Activated naive CD4-positive, alpha-beta T cell treated with anti-CD3 and anti-CD28 coated beads for 36 hours (primary cell): ENCODE results near the gene SLC44A4. TPM values are rescaled to one million over a fixed set of nuclear protein-coding genes. Genes with fewer than 3 reads are reported as not detected.
"Not testable (repeated sequence)": the region's sequence is repeated elsewhere in the genome, so short reads cannot be mapped to it uniquely, and the experiment has no call there.

ENCODE experiments used
- CTCF ChIA-PET: fragments of 350-600 bp; sonication (Branson Sonifier 250); formaldehyde crosslinking; loops from one replicate; lab custom pipeline; 2021; ENCODE audit warnings: antibody characterized with exemption; lab: Charles Lee
- DNase-seq: peaks from one replicate; pipeline ENCODE4 v3.0.0-alpha.2; 2020
- H3K27ac Mint-ChIP-seq: one replicate; pipeline ENCODE4 v1.8.0; 2021; ENCODE audit warnings: mild to moderate bottlenecking, mixed read lengths
- H3K27me3 Mint-ChIP-seq: one replicate; pipeline ENCODE4 v1.8.0; 2021; ENCODE audit warnings: low read depth, mixed read lengths
- H3K36me3 Mint-ChIP-seq: one replicate; pipeline ENCODE4 v1.8.0; 2021; ENCODE audit warnings: low read depth, mixed read lengths
- H3K4me1 Mint-ChIP-seq: one replicate; pipeline ENCODE4 v1.8.0; 2021; ENCODE audit warnings: low read depth, mixed read lengths
- H3K4me3 Mint-ChIP-seq: one replicate; pipeline ENCODE4 v1.8.0; 2021; ENCODE audit warnings: mild to moderate bottlenecking, moderate library complexity, mixed read lengths
- H3K9me3 Mint-ChIP-seq: one replicate; pipeline ENCODE4 v1.8.0; 2021; ENCODE audit warnings: mixed read lengths
- intact Hi-C: fragments of 100-400 bp; cut with micrococcal nuclease; formaldehyde crosslinking; loops from one replicate; pipeline ENCODE4 v1.15.1; 2023
- total RNA-seq, 2 experiments: library from RNA; stranded (reverse); gene quantifications; one replicate each; pipeline ENCODE4 v1.2.3, GENCODE V29; 2021

SLC44A4 gene
- total RNA-seq, 2 experiments from 2014 or later: 0.10 TPM; not detected in 1

DNA sequence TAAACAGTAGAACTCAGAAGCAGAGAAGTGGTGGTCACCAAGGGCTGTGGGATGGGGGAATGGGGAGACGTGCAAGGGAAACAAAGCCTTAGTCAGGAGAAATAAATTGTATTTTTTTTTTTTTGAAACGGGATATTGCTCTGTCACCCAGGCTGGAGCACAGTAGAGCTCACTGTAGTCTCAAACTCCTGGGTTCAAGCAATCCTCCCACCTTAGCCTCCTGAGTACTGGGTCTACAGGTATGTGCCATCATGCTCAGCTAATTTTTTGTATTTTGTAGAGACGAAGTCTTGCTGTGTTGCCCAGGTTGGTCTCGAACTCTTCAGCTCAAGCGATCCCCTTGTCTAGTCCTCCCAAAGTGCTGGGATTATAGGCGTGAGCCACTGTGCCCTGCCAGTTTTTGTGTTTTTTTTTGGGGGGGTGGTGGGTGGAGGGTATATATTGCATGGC lies 47.9 kb downstream of the SLC44A4 start:
- peak overlapping the region; percentile 94 for H3K27ac Mint-ChIP-seq
- no peaks in the 10 kb centered on the region for H3K9me3 Mint-ChIP-seq
- DNase-seq: no peak
- no peaks in the 10 kb centered on the region for H3K27me3 Mint-ChIP-seq
- intact Hi-C loops: loop anchor here (1.0 to 10.0 kb wide), 6 partner anchors 36 to 1014 kb away; partner anchors contain the start of genes DDAH2, LY6G5C, NELFE and PSMB8
- CTCF ChIA-PET: interaction anchor here (0.6 to 2.5 kb wide), 14 partner anchors 8 to 178 kb away, joined by 3 to 14 read pairs (median 6); partner anchors contain the start of genes BAG6, LSM2, LY6G5C and NEU1
- H3K36me3 Mint-ChIP-seq: peaks cover 25% of the 10 kb centered on the region
- peak overlapping the region; percentile 97 for H3K4me3 Mint-ChIP-seq
- peaks cover 30% of the 10 kb centered on the region for H3K4me1 Mint-ChIP-seq

DNA sequence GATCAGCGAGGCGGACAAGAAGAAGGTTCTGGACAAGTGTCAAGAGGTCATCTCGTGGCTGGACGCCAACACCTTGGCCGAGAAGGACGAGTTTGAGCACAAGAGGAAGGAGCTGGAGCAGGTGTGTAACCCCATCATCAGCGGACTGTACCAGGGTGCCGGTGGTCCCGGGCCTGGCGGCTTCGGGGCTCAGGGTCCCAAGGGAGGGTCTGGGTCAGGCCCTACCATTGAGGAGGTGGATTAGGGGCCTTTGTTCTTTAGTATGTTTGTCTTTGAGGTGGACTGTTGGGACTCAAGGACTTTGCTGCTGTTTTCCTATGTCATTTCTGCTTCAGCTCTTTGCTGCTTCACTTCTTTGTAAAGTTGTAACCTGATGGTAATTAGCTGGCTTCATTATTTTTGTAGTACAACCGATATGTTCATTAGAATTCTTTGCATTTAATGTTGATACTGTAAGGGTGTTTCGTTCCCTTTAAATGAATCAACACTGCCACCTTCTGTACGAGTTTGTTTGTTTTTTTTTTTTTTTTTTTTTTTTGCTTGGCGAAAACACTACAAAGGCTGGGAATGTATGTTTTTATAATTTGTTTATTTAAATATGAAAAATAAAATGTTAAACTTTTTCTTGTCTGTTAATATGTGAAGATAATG lies 49.0 kb downstream of the SLC44A4 start:
- DNase-seq: no peak

GRCh38 chr6:31827286-31828079 lies 51.3 kb downstream of the SLC44A4 start, which contains the start of gene HSPA1B:
HSPA1B (plus strand) TSS chr6:31827738; CDS start chr6:31827951, 213 bp downstream.
- Mint-ChIP-seq H3K36me3 (peaks cover 13% of the 10 kb centered on the region), H3K27ac (peak within 1 kb of the TSS; percentile 97), H3K27me3 (no peaks in the 10 kb centered on the region), H3K9me3 (no peaks in the 10 kb centered on the region), H3K4me1 (peaks cover 46% of the 10 kb centered on the region), H3K4me3 (peak within 1 kb of the TSS; percentile 85)
- intact Hi-C loops: loop anchor here (1.0 to 10.0 kb wide), 7 partner anchors 15 to 1147 kb away; partner anchors contain the start of genes ATP6V1G2, GPANK1, LTA and NFKBIL1
- CTCF ChIA-PET: interaction anchor here (0.7 to 1.4 kb wide), 6 partner anchors 10 to 169 kb away, joined by 3 to 4 read pairs (median 4); partner anchors contain the start of genes LSM2, LY6G5C and VARS1
- DNase-seq: peak; percentile 98

More for the DNA sequence above, 49.0 kb downstream of the SLC44A4 start:
- peaks cover 39% of the 10 kb centered on the region for H3K4me1 Mint-ChIP-seq
- peaks cover 15% of the 10 kb centered on the region for H3K36me3 Mint-ChIP-seq
- CTCF ChIA-PET: interaction anchor here (0.5 to 2.5 kb wide), 12 partner anchors 9 to 237 kb away, joined by 3 to 14 read pairs (median 4); partner anchors contain the start of genes ABHD16A, LSM2 and NCR3
- no peaks in the 10 kb centered on the region for H3K9me3 Mint-ChIP-seq
- intact Hi-C loops: loop anchor here (1.0 to 10.0 kb wide), 7 partner anchors 34 to 1145 kb away; partner anchors contain the start of genes DDAH2, LY6G5C, NELFE and PSMB8
- H3K27ac Mint-ChIP-seq: peak overlapping the region; percentile 94
- H3K27me3 Mint-ChIP-seq: no peaks in the 10 kb centered on the region
- peak overlapping the region; percentile 97 for H3K4me3 Mint-ChIP-seq

DNA sequence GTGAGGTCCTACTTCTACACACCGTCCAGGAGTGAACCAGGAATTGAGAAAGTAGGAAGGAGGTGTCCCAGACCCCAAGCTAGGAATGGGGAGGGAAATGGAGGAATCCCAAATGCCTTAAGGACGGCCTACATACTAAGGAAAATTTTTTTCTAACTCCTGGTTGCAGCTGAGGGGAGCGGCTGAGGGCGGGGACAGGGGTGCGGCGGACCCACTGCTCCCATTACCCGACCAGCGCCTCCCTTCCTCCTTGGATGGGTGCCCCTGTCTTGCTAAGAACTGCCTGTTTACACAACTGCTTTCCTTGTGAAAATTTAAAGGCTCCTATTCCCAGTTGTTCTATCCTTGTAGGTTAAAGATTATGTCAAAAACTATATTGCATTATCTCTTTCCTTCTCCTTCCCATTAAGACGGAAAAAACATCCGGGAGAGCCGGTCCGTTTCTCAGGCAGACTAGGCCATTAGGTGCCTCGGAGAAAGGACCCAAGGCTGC lies 52.0 kb downstream of the SLC44A4 start:
- peak; percentile 56 for DNase-seq
- H3K4me3 Mint-ChIP-seq: peak overlapping the region; percentile 85
- H3K9me3 Mint-ChIP-seq: no peaks in the 10 kb centered on the region
- no peaks in the 10 kb centered on the region for H3K27me3 Mint-ChIP-seq
- peaks cover 49% of the 10 kb centered on the region for H3K4me1 Mint-ChIP-seq
- intact Hi-C loops: loop anchor here (1.0 to 10.0 kb wide), 7 partner anchors 14 to 1148 kb away; partner anchors contain the start of genes ATP6V1G2, GPANK1, LTA and NFKBIL1
- peak overlapping the region; percentile 97 for H3K27ac Mint-ChIP-seq
- CTCF ChIA-PET: interaction anchor here (0.7 to 1.4 kb wide), 7 partner anchors 9 to 169 kb away, joined by 3 to 4 read pairs (median 4); partner anchors contain the start of genes EHMT2, LSM2, LY6G5C and VARS1
- peaks cover 13% of the 10 kb centered on the region for H3K36me3 Mint-ChIP-seq

DNA sequence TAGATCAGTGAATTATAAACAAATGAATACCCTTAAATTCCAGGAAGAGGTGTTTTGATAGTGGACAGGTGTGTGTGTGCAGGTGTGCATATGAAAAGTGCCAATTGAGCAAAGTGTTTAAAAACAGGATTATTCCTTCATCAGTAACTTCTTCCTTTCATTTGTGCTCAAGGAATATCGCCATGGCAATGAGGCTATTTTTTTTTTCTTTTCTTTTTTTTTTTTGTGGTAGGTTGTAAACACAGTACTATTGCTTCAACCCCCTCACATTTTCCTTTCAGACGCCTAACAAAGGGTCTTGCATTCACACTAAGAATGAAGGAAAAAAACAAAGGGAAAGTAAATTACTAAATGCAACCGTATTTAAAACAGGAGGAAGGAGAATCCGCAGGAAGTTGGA lies 53.2 kb downstream of the SLC44A4 start:
- no peaks in the 10 kb centered on the region for H3K9me3 Mint-ChIP-seq
- peak overlapping the region; percentile 97 for H3K27ac Mint-ChIP-seq
- no peak for DNase-seq
- H3K4me3 Mint-ChIP-seq: peak overlapping the region; percentile 85
- peaks cover 46% of the 10 kb centered on the region for H3K4me1 Mint-ChIP-seq
- CTCF ChIA-PET: no interaction called here
- intact Hi-C loops: loop anchor here (10.0 kb wide), 1 partner anchor 1149 kb away; no protein-coding TSS in a partner anchor
- H3K27me3 Mint-ChIP-seq: no peaks in the 10 kb centered on the region
- peaks cover 7% of the 10 kb centered on the region for H3K36me3 Mint-ChIP-seq

GRCh38 chr6:31823592-31824196 lies 55.1 kb downstream of the SLC44A4 start:
- peaks cover 52% of the 10 kb centered on the region for H3K4me1 Mint-ChIP-seq
- H3K27ac Mint-ChIP-seq: peak overlapping the region; percentile 36
- not testable (repeated sequence) for H3K9me3 Mint-ChIP-seq, DNase-seq, H3K4me3 Mint-ChIP-seq, H3K36me3 Mint-ChIP-seq, H3K27me3 Mint-ChIP-seq
- CTCF ChIA-PET: interaction anchor here (0.6 to 1.1 kb wide), 2 partner anchors 19 to 215 kb away, joined by 4 to 5 read pairs; no protein-coding TSS in a partner anchor
- intact Hi-C loops: loop anchor here (2.0 to 10.0 kb wide), 3 partner anchors 27 to 1151 kb away; partner anchors contain the start of gene MICB

DNA sequence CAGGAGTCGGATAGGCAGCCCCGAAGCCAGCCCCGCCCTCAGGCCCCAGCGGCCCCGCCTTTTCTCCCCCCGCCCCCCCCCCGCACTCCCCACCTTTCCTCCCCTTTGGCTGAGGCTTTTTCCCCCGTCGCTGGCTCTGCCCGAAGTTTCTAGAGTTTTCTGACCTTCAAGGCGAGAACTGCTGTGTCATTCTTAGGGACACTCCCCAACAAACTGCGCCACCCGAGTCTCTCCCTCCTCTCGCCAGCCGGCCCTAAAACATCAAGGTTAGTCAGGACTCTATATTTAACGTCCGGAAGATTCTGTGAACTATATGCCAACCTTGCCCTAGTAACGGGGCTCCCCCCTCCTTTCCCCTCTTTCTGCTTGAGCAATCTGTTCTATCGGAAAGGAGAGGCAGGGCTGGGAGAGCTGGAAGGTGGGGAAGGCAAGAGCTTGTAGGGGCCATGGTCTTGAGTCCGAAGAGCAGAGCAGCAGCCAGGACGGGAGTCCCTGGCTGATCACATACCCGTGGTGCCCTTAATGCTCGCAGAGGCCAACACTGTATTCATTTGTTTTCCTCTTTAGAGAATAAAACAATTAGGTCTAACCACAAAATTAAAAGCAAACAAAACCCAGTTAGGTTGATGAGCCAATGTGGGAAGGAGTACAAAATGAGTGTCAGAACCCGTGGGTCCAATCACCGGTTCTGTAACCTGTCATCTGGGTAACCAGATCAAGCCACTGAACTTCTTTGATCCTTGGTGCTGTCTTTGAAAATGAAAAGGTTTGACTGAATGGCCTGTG lies 56.6 kb downstream of the SLC44A4 start:
- peak; percentile 83 for DNase-seq
- peaks cover 66% of the 10 kb centered on the region for H3K4me1 Mint-ChIP-seq
- intact Hi-C loops: loop anchor here (2.0 to 10.0 kb wide), 3 partner anchors 25 to 1153 kb away; partner anchors contain the start of gene MICB
- no peaks in the 10 kb centered on the region for H3K9me3 Mint-ChIP-seq
- peak overlapping the region; percentile 78 for H3K4me3 Mint-ChIP-seq
- no peaks in the 10 kb centered on the region for H3K36me3 Mint-ChIP-seq
- H3K27me3 Mint-ChIP-seq: no peaks in the 10 kb centered on the region
- CTCF ChIA-PET: interaction anchor here (0.7 to 1.1 kb wide), 2 partner anchors 16 to 18 kb away, joined by 3 to 4 read pairs; partner anchors contain the start of gene LSM2
- peak overlapping the region; percentile 92 for H3K27ac Mint-ChIP-seq

DNA sequence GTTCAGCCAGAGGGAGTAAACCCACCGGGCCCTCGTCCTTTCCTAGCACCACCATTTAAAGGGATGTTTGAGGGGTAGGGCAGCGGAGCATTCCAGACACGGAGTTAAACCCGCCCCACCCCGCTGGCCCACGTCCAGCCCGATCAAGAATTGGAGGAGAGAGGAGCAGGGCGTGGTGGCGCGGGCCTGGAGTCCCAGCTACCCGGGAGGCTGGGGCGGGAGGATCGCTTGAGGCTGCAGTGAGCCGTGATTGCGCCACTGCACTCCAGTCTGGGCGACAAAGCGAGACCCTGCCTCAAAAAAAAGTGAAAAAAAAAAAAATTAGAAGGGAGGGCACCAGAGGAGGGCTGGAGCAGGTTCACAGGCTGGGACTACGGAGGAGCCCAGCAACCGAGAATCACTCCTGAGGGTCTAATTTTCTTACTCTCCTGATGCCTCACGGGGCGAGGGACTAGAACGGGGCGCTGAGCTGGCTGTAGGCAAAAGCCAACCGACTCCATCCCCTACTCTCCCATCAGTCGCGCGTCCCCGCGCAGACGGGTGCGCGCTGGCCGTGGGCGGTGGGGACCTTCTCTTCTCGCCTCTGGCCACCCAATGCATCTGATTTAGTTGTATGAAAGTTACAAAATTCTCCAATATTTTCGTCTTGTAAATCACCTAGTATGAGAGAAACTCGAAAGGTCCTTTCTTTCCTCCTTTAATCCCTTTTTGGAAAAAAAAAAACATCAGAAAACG lies 57.3 kb downstream of the SLC44A4 start:
- Mint-ChIP-seq H3K4me1 (peaks cover 59% of the 10 kb centered on the region), H3K27ac (peak overlapping the region; percentile 92), H3K9me3 (no peaks in the 10 kb centered on the region), H3K4me3 (peak overlapping the region; percentile 78), H3K27me3 (no peaks in the 10 kb centered on the region), H3K36me3 (no peaks in the 10 kb centered on the region)
- intact Hi-C loops: loop anchor here (2.0 to 10.0 kb wide), 3 partner anchors 25 to 1153 kb away; partner anchors contain the start of gene MICB
- peak; percentile 67 for DNase-seq
- CTCF ChIA-PET: no interaction called here

- peak overlapping the region; percentile 78 for H3K4me3 Mint-ChIP-seq
- intact Hi-C loops: loop anchor here (5.0 to 10.0 kb wide), 2 partner anchors 323 to 1154 kb away; partner anchors contain the start of gene MICB
- H3K36me3 Mint-ChIP-seq, H3K27me3 Mint-ChIP-seq, H3K9me3 Mint-ChIP-seq, DNase-seq: not testable (repeated sequence)
- H3K4me1 Mint-ChIP-seq: peaks cover 55% of the 10 kb centered on the region
- CTCF ChIA-PET: interaction anchor here (0.6 to 1.9 kb wide), 3 partner anchors 10 to 326 kb away, joined by 4 to 8 read pairs (median 4); no protein-coding TSS in a partner anchor
- H3K27ac Mint-ChIP-seq: peak overlapping the region; percentile 92
These were observed 58.4 kb downstream of the SLC44A4 start for GRCh38 chr6:31820399-31820798.

DNA sequence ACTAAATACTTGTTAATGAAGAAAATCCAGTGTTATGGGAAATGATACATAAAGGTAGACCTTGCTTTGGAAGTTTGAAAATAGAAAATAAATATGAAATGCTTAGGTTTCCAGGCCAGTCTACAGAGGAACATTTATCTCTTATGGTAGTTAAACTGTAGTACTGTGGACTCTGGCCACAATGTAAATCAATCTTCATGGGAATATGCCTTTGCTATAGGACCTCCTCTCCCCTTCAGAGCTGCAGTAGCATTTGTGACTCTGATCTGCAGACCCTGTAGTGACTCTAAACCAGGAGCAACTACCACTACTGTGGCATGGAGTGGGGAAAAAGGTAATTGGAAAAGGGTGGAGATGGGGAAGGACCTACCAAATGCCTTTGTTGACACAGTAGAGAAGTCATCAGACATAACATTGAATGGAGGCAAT lies 58.9 kb downstream of the SLC44A4 start:
- peak overlapping the region; percentile 40 for H3K27ac Mint-ChIP-seq
- CTCF ChIA-PET: interaction anchor here (1.6 to 1.9 kb wide), 2 partner anchors 11 to 20 kb away, joined by 4 to 8 read pairs; no protein-coding TSS in a partner anchor
- no peaks in the 10 kb centered on the region for H3K27me3 Mint-ChIP-seq
- DNase-seq: no peak
- intact Hi-C loops: loop anchor here (5.0 to 10.0 kb wide), 2 partner anchors 323 to 1155 kb away; partner anchors contain the start of gene MICB
- no peaks in the 10 kb centered on the region for H3K36me3 Mint-ChIP-seq
- H3K4me1 Mint-ChIP-seq: peaks cover 55% of the 10 kb centered on the region
- no peaks in the 10 kb centered on the region for H3K9me3 Mint-ChIP-seq
- H3K4me3 Mint-ChIP-seq: no peak overlapping the region
